GM23338 (cell line): Measurements from ENCODE around the gene NLRX1. TPM values are rescaled to one million over a fixed set of nuclear protein-coding genes. Genes with fewer than 3 reads are reported as not detected.

ENCODE experiments used
- CREB1 ChIP-seq: fragments of 250-450 bp; sonication (Bioruptor Pico); IDR thresholded peaks from 2 replicates; pipeline ENCODE4 v1.5.0; 2020; ENCODE audit warnings: low read depth, mild to moderate bottlenecking, moderate library complexity
- EZH2 ChIP-seq: fragments of 200-600 bp; sonication (generic); IDR thresholded peaks from one replicate; pipeline ENCODE4 v1.8.0; 2017; ENCODE audit warnings: antibody characterized with exemption, mild to moderate bottlenecking, low read depth; ENCODE audit not compliant: unreplicated experiment
- EZH2phosphoT487 ChIP-seq: fragments of 200-600 bp; sonication (generic); IDR thresholded peaks from one replicate; pipeline ENCODE4 v1.8.1; 2018; ENCODE audit warnings: antibody characterized with exemption; ENCODE audit not compliant: unreplicated experiment
- STAT1 ChIP-seq: IDR thresholded peaks from one replicate; pipeline ENCODE4 v1.6.1; 2016; ENCODE audit warnings: antibody characterized with exemption; ENCODE audit not compliant: unreplicated experiment
- ZNF114 ChIP-seq: fragments of 250-450 bp; sonication (Bioruptor Pico); IDR thresholded peaks from 2 replicates; pipeline ENCODE4 v1.5.0; 2020; ENCODE audit warnings: mild to moderate bottlenecking, moderate library complexity
- ZNF331 ChIP-seq: fragments of 250-450 bp; sonication (Bioruptor Pico); IDR thresholded peaks from 2 replicates; pipeline ENCODE4 v1.5.0; 2020; ENCODE audit warnings: low read depth, mild to moderate bottlenecking, moderate library complexity
- polyA plus RNA-seq: library from polyadenylated mRNA; unstranded; fragments of >200 nt; fragmentation: Nextera tagmentation; extraction: Ambion mirVana; gene quantifications from 2 replicates; pipeline ENCODE4 v1.2.1, GENCODE V29; 2016
- total RNA-seq: library from RNA; depleted of rRNA; stranded (reverse); fragments of >200 nt; shearing (Covaris generic); gene quantifications from 2 replicates; pipeline ENCODE4 v1.2.3, GENCODE V29; 2014
- TF ChIP-seq, protein P1 (sequence below): fragments of 250-450 bp; sonication (Bioruptor Pico); IDR thresholded peaks from 2 replicates; pipeline ENCODE4 v1.5.0; 2020; ENCODE audit warnings: mild to moderate bottlenecking, moderate library complexity
- TF ChIP-seq, protein P2 (sequence below): IDR thresholded peaks from 2 replicates; pipeline ENCODE4 v1.6.1; 2016; ENCODE audit warnings: antibody characterized with exemption
- TF ChIP-seq, protein P3 (sequence below): IDR thresholded peaks from one replicate; pipeline ENCODE4 v1.6.1; 2018; ENCODE audit warnings: antibody characterized with exemption; ENCODE audit not compliant: unreplicated experiment

Gene NLRX1
- total and polyA plus RNA-seq, 2 experiments from 2014 or later: 2.8 to 13.8 TPM

DNA sequence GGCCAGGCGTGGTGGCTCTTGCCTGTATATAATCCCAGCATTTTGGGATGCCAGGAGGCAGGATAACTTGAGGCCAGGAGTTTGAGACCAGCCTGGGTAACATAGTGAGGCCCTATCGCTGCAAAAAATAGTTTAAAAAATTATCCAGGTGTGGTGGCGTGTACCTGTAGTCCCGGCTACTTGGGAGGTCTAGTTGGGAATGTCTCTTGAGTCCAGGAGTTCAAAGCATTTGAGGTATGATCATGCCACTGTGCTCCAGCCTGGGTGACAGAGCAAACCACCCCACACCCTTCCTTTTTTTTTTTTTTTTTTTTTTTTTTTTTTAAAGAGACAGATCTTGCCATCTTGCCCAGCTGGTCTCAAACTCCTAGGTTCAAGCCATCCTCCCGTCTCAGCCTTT, 54.4 kb downstream of the NLRX1 start (continued):
- TF ChIP-seq, protein P1, sequence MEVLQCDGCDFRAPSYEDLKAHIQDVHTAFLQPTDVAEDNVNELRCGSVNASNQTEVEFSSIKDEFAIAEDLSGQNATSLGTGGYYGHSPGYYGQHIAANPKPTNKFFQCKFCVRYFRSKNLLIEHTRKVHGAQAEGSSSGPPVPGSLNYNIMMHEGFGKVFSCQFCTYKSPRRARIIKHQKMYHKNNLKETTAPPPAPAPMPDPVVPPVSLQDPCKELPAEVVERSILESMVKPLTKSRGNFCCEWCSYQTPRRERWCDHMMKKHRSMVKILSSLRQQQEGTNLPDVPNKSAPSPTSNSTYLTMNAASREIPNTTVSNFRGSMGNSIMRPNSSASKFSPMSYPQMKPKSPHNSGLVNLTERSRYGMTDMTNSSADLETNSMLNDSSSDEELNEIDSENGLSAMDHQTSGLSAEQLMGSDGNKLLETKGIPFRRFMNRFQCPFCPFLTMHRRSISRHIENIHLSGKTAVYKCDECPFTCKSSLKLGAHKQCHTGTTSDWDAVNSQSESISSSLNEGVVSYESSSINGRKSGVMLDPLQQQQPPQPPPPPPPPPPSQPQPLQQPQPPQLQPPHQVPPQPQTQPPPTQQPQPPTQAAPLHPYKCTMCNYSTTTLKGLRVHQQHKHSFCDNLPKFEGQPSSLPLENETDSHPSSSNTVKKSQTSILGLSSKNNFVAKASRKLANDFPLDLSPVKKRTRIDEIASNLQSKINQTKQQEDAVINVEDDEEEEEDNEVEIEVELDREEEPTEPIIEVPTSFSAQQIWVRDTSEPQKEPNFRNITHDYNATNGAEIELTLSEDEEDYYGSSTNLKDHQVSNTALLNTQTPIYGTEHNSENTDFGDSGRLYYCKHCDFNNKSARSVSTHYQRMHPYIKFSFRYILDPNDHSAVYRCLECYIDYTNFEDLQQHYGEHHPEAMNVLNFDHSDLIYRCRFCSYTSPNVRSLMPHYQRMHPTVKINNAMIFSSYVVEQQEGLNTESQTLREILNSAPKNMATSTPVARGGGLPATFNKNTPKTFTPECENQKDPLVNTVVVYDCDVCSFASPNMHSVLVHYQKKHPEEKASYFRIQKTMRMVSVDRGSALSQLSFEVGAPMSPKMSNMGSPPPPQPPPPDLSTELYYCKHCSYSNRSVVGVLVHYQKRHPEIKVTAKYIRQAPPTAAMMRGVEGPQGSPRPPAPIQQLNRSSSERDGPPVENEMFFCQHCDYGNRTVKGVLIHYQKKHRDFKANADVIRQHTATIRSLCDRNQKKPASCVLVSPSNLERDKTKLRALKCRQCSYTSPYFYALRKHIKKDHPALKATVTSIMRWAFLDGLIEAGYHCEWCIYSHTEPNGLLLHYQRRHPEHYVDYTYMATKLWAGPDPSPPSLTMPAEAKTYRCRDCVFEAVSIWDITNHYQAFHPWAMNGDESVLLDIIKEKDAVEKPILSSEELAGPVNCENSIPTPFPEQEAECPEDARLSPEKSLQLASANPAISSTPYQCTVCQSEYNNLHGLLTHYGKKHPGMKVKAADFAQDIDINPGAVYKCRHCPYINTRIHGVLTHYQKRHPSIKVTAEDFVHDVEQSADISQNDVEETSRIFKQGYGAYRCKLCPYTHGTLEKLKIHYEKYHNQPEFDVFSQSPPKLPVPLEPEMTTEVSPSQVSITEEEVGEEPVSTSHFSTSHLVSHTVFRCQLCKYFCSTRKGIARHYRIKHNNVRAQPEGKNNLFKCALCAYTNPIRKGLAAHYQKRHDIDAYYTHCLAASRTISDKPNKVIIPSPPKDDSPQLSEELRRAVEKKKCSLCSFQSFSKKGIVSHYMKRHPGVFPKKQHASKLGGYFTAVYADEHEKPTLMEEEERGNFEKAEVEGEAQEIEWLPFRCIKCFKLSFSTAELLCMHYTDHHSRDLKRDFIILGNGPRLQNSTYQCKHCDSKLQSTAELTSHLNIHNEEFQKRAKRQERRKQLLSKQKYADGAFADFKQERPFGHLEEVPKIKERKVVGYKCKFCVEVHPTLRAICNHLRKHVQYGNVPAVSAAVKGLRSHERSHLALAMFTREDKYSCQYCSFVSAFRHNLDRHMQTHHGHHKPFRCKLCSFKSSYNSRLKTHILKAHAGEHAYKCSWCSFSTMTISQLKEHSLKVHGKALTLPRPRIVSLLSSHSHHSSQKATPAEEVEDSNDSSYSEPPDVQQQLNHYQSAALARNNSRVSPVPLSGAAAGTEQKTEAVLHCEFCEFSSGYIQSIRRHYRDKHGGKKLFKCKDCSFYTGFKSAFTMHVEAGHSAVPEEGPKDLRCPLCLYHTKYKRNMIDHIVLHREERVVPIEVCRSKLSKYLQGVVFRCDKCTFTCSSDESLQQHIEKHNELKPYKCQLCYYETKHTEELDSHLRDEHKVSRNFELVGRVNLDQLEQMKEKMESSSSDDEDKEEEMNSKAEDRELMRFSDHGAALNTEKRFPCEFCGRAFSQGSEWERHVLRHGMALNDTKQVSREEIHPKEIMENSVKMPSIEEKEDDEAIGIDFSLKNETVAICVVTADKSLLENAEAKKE (CRISPR knock-in tag): no peak
- TF ChIP-seq EZH2phosphoT487 (no peak), EZH2 (no peak), CREB1 (no peak), STAT1 (no peak), ZNF331 (CRISPR knock-in tag) (no peak), ZNF114 (no peak)
- TF ChIP-seq, protein P2, sequence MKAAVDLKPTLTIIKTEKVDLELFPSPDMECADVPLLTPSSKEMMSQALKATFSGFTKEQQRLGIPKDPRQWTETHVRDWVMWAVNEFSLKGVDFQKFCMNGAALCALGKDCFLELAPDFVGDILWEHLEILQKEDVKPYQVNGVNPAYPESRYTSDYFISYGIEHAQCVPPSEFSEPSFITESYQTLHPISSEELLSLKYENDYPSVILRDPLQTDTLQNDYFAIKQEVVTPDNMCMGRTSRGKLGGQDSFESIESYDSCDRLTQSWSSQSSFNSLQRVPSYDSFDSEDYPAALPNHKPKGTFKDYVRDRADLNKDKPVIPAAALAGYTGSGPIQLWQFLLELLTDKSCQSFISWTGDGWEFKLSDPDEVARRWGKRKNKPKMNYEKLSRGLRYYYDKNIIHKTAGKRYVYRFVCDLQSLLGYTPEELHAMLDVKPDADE: no peak
- TF ChIP-seq, protein P3, sequence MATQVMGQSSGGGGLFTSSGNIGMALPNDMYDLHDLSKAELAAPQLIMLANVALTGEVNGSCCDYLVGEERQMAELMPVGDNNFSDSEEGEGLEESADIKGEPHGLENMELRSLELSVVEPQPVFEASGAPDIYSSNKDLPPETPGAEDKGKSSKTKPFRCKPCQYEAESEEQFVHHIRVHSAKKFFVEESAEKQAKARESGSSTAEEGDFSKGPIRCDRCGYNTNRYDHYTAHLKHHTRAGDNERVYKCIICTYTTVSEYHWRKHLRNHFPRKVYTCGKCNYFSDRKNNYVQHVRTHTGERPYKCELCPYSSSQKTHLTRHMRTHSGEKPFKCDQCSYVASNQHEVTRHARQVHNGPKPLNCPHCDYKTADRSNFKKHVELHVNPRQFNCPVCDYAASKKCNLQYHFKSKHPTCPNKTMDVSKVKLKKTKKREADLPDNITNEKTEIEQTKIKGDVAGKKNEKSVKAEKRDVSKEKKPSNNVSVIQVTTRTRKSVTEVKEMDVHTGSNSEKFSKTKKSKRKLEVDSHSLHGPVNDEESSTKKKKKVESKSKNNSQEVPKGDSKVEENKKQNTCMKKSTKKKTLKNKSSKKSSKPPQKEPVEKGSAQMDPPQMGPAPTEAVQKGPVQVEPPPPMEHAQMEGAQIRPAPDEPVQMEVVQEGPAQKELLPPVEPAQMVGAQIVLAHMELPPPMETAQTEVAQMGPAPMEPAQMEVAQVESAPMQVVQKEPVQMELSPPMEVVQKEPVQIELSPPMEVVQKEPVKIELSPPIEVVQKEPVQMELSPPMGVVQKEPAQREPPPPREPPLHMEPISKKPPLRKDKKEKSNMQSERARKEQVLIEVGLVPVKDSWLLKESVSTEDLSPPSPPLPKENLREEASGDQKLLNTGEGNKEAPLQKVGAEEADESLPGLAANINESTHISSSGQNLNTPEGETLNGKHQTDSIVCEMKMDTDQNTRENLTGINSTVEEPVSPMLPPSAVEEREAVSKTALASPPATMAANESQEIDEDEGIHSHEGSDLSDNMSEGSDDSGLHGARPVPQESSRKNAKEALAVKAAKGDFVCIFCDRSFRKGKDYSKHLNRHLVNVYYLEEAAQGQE: no peak
